HG03045 (cell line): ENCODE measurements around the gene COL25A1.

Experiments
- ATAC-seq: cut with Tn5 transposase; IDR thresholded peaks from one replicate; pipeline ENCODE4 v1.9.1; 2021; ENCODE audit warnings: mild to moderate bottlenecking, moderate library complexity; ENCODE audit not compliant: unreplicated experiment

The COL25A1 gene

DNA sequence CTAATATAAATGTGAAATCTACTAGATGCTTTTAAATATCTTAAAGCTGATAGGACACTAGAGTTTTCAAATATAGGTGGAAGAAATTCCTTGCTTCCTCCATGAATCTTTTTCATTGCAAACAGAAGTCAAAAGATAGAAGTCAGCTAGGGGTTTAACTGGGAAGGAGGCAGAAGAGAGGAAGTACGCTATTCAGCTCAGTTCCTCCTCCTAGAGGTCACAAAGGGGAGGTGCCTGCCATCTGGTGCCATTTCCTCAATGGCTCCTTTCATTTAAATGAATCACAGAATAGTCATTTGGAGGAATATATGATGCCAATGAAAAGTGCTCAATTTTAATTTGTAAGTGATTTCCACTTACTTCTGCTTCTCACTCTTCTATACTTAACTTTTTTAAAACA lies 8.5 kb downstream of the COL25A1 start:
- ATAC-seq: peak; percentile 78

- no peak for ATAC-seq
These were observed 10.7 kb downstream of the COL25A1 start for GRCh38 chr4:109291707-109292238.

DNA sequence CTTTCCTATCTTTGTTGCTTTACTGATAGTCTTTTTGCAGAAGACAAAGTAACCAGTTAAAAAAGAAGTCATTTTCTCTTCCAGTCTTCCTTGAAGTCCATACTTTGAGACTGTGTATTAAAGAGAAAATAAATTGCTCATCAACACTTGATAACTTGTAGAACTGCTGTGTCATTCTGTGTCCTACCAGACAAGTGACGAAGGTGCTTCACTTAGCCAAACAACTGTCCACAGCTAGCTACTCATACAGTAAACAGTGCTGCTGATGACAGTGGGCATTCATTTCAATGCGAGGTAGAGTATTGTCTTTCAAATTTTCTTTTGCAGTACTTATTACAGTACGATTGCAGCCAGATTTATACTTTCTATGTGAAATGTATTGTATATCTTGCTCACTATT lies 11.5 kb downstream of the COL25A1 start:
- ATAC-seq: no peak

GRCh38 chr4:109278594-109279031 lies 23.8 kb downstream of the COL25A1 start:
- ATAC-seq: peak; percentile 83

DNA sequence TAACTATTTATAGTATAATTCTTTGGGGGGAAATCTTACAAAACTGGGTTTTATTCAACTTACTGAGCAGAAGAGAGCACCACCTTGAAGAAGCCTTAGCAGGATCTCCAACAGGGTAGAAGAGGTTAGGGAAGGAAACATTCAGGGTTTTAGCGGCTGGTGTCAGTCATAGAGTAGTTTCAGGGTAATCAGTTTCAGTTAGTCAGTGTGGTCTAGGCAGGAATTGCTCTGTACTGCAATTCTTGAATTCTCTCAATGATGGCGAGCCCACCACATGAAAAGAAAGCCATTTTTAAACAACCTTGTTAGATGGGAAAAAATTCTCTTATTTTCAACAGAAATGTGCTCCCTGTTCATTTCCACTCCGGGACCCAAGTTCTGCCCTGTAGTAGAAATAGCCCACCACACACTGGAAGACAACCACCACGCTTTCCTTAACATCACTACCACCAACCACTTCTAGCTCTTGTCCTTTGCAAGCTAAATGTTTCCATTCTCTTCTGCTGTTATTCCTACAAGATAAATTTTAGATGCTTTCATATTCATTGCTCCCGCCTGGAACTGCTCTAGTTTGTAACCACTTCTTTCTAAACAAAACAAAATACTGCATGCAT lies 25.9 kb downstream of the COL25A1 start:
- no peak for ATAC-seq

GRCh38 chr4:109275066-109275745 lies 27.3 kb downstream of the COL25A1 start:
- no peak for ATAC-seq

- ATAC-seq: no peak
These were observed 35.6 kb downstream of the COL25A1 start for GRCh38 chr4:109266891-109267290.

- ATAC-seq: no peak
These were observed 36.2 kb downstream of the COL25A1 start for GRCh38 chr4:109266236-109266635.

DNA sequence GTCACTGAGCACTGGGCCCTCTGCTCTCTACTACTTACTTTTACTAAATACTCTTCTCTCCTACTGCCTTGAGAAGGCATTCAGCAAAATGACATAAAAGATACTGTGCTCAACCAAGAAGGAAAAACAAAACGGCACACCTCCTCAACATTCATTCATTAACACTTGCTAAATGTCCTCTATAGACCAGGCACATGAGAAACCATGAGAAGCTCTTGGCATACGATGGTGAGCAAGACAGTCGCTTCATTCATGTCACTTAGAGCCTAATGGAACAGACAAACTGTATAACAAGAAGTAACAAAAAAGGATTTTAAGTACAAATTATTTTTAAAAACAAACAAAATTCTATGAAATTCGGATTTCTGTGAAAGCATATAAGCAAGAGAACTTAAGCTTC lies 38.7 kb downstream of the COL25A1 start:
- no peak for ATAC-seq

DNA sequence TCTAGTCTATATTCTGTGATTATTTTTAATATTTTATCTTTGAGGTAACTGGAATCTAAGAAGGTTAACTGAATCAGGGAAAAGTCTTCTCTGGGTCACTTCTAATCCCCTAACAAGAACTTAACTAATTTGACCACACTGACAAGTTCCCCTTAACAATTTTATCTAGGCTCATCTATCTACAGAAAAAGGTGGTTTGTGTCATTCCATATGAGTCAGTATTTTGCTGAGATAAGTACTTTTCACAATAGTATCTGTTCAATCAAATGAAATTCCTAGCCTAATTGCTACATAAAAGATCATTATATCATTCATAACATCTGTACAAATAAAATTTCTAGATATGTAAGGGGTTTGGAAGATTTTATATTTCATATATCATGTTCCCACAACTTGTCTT lies 45.6 kb downstream of the COL25A1 start:
- no peak for ATAC-seq

- no peak for ATAC-seq
These were observed 47.6 kb downstream of the COL25A1 start for GRCh38 chr4:109254845-109255244.

GRCh38 chr4:109251396-109251795 lies 51.1 kb downstream of the COL25A1 start:
- no peak for ATAC-seq

DNA sequence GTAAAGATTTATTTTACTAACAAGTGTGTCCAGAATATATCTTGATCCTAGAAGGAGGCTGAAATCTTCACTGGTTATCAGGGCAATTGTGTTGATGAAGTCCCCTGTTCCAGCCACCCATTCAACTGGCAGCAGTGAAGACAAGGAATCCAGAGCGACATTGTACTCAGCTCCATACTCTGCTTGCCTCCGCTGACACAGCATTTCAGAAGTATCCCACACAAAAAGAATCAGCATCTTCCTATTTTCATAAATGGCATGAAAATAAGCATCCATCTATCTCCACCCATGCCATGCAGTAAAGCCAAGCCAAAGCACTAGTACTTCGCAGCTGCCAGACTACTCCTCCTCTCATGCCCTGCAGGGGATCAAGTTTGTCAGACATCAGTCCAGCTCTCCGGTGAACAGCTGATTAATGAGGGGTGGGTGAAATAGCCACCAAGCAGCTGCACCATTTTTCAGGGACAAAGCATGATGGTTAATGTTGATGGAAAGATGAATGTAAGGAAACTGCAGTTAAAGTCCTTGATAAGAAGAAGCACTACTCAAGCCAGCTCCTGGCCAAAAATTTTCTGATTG lies 54.0 kb downstream of the COL25A1 start:
- no peak for ATAC-seq

DNA sequence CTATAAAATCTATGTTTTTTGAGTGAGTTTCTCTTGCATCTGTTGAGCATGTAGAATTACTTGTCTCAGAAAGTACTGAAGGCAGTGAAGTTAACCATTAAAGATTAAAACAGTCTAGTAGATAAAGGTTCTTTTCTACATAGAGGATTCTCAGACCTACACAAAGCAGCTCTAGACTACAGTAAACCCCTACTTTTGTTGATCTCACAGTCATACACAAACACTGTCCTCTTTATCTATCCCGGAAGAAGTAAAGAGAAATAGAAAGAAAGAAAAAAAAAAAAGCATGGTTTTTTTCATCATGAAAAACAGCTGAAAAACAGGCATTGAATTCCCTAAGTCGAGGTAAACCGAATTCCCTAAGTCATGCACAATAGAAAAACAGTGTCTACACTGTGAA lies 58.6 kb downstream of the COL25A1 start:
- ATAC-seq: no peak

DNA sequence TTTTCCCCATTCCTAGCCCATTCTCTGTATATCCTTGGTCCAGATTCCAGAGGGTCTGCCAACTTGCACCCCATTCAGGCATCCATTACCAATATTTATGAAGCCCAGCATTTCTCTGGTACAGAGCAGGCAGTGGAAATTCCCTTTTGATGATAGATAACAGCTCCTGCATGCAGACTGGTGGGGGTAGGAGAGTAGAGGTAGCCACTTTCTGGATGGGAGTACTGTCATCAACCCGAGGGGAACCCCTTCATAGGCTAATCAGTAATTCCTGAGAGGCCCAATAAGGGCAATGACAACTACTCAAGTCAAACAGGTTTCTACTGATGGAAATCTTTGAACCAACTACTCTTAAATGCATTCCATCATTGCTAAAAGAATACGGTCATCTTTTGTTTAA lies 63.7 kb downstream of the COL25A1 start:
- ATAC-seq: no peak

- no peak for ATAC-seq
These were observed 66.8 kb downstream of the COL25A1 start for GRCh38 chr4:109235683-109236082.

- no peak for ATAC-seq
These were observed 67.9 kb downstream of the COL25A1 start for GRCh38 chr4:109234596-109234995.

GRCh38 chr4:109233570-109233969 lies 68.9 kb downstream of the COL25A1 start:
- ATAC-seq: no peak

GRCh38 chr4:109232681-109233080 lies 69.8 kb downstream of the COL25A1 start:
- ATAC-seq: no peak

GRCh38 chr4:109231331-109231730 lies 71.1 kb downstream of the COL25A1 start:
- no peak for ATAC-seq

DNA sequence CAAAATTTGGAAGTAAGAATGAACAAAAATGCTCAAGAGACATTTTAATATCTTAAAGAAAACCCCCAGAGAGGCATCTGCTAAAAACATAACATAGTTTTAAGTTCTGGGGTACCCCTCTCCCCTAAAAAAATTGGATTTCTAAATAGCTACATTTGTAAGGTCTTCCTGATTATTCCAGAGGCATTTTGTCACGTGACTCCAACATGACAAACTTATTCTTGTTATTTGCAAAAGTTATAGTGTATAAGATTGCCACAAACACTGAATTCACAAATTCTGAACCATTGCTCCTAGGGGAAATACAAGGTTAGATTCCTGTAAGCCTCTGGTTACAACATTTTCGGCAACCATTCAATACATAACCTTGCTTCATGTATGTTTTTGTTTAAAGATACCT lies 73.4 kb downstream of the COL25A1 start:
- ATAC-seq: no peak

- ATAC-seq: no peak
These were observed 84.2 kb downstream of the COL25A1 start for GRCh38 chr4:109218288-109218687.
